EL (cell line): ENCODE data around the gene TIAM2.

ENCODE experiments used
- DNase-seq: peaks from one replicate; pipeline ENCODE4 v3.0.0-alpha.2; 2016

TIAM2 gene

DNA sequence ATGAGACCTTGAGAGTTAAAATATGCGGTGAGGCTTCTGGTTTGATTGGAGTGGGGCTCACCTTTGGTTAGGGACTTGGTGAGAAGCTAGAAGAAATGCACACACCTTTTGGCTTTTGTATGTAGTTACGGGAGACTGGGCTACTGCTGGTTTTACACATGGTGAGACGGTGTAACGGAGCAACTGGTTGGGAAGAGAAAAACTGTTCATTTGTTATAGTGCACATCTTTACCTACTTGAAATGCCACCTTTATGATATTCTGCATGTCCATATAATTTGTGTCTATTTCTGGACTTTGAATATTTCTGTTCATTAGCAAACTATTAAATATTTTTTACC lies 31.6 kb downstream of the TIAM2 start:
- no peak for DNase-seq

GRCh38 chr6:155030148-155030720 lies 35.1 kb downstream of the TIAM2 start:
- no peak for DNase-seq

DNA sequence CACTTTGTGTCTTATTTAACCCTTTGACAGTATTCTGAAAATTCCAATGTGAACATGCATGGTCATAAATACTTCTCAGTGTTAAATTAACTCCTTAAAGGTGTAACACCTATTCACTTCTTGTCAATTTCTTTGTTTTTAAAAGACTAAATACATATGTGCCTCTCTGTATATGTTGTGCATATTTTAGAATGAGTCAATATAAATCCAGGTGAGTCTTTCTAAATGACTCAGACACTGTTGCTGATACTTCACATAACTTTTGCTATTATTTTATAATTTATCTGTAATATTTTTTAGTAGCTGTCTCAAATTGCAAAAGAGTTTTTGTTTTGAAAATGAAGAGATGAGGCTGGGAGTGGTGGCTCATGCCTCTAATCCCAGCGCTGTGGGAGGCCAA lies 36.0 kb downstream of the TIAM2 start:
- no peak for DNase-seq

- DNase-seq = no peak
Measured at GRCh38 chr6:155033021-155033791, 38.1 kb downstream of the TIAM2 start.

DNA sequence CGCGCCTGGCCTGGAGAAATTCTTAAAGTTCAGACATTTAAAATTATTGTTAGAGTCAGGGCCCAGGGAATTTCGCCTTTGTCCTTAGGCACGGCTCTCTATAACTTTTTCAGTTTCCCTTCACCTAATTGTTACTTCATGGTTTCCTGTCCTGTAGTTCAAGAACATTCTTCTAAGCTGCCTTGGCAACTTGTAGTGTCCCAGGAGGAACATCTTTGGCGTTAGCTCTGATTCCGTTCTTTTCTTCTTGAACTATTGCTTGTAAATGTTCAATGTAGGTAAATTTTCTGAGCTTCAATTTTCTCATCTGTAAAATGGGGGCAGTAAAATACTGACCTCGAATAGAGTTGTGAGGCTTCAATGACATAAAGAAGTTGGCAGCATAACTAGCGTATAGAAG lies 41.8 kb downstream of the TIAM2 start:
- DNase-seq = no peak

- DNase-seq = no peak
Measured at GRCh38 chr6:155038104-155038503, 43.0 kb downstream of the TIAM2 start.

DNA sequence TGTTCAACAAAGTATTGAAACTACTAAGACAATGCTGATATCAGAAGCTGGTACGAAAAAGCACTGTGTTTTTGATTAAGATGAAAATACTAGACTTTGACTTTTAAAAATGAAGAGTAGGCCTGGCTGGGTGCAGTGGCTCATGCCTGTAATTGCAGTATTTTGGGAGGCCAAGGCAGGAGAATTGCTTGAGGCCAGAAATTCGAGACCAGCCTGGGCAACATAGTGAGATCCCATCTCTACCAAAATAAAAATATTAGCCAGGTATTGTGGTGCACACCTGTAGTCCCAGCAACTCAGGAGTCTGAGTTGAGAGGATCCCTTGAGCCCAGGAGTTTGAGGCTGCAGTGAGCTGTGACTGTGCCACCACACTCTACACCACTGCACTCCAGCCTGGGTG lies 43.4 kb downstream of the TIAM2 start:
- no peak for DNase-seq

- DNase-seq = no peak
Measured at GRCh38 chr6:155039618-155040017, 44.5 kb downstream of the TIAM2 start.

GRCh38 chr6:155040154-155040553 lies 45.0 kb downstream of the TIAM2 start:
- DNase-seq = no peak

DNA sequence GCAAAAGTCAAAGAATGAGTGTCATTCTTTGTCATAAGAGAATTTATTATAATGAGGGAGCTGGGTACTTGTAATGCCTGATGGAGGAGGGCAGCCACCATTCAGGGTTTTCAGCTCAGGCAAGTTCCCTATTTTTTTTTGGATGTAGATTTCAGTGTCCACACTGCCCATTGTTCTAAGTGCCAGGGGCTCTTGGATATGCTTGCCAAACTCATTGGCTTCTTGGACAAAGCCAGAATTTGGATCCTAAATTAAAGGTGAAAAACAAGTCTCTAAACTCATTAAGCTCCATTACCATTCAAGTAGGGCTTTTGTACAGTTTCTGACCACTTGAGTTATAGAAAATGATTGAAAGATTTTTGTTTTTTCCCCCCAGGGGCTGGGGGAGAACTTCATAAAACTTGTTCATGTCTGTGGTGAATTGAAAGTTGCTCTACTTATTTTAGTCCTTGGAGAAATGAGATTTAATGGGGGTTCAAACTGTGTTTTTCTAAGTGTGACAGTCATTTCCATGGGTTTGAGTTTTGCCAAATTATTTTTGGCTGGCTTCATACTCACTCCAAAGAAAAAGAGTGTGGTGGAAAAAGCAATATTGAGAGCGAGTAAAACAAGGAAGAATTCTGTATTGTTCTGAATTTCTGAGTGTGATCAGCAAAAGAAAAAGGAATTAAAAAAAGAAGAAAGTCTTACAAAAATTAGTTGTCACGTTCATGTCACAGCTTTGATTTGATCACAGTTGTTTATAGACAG lies 46.0 kb downstream of the TIAM2 start:
- DNase-seq = no peak

DNA sequence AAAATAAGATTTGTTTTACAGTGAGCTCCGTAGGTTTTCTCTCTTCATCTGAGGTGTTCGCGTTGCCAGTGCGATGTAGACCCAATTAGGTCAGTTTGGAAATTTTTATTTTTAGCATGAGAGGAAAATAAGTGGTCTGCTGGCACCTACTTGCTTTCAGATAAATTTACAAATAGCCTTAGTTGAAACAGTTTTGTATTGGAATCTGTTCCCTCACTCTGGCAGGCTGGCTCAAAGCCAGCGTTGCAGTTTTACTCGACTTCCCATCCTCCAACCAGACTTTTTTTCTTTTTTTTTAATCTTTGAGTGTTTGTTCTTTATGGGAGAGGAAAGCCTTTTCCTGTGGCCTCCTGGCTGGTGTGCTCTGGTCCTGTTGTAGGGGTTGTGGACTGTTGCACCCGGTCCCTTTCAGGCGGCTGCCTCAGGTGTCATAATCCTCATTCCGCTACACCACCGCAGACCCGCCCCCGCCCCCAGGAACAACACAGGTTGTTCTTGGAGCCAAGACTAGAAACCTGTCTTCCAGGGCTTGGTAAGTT lies 46.7 kb downstream of the TIAM2 start:
- no peak for DNase-seq

DNA sequence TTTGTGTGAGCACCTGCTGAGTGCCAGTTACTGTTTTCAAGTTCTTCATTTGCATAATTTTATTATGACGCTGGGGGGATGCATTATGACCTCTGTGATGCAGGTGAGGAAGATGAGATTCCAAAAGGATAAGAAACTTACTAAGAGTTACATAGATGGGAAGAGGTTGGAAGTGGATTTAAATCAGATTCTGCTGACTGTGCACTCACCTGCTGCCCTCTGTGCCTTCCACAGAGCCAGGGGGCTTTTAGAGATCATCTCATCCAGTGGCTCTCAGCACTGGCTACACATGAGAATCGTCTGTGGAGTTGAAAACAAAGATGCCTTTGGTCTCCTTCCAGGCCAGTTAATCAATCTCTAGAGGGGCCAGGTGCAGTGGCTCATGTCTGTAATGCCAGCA lies 47.9 kb downstream of the TIAM2 start:
- no peak for DNase-seq

GRCh38 chr6:155045561-155046404 lies 50.7 kb downstream of the TIAM2 start:
- DNase-seq = no peak

DNA sequence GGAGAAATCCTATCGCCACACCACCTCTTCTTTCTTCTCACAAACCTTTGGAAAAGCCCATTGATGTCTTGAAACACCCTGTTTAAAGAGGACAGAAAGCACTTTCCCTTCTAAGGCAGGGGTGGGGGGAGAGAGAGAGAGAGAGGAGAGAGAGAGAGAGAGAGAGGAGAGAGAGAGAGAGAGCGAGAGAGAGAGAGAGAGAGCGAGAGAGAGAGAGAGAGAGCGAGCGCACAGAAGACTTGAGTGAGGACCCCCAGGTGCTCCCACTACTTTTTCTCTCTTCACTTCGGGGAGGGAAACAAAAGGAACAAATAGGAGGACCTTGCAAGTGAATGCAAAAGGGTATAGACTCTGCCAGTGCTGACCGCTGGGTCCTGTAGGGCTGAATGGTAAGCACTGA lies 52.4 kb downstream of the TIAM2 start:
- no peak for DNase-seq

DNA sequence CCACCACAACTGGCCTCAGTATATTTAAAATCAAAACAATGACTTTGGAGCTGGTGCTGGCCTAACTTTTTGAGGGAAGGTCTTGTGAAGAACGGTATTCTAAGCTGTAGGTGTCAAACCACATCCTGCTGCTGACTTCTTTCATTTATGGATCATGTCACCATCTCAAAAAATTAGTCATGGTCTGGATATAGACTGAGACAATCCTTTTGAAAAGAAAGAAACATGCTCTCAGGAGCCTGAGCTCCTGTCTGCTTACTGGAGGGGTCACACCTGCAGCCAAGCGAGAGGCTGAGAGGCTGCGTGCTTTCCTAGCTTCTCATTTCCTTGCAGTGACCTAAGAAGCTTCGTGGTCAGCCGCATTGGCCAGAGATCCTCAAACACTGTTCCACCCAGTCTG lies 55.2 kb downstream of the TIAM2 start:
- DNase-seq = peak; percentile 17

DNA sequence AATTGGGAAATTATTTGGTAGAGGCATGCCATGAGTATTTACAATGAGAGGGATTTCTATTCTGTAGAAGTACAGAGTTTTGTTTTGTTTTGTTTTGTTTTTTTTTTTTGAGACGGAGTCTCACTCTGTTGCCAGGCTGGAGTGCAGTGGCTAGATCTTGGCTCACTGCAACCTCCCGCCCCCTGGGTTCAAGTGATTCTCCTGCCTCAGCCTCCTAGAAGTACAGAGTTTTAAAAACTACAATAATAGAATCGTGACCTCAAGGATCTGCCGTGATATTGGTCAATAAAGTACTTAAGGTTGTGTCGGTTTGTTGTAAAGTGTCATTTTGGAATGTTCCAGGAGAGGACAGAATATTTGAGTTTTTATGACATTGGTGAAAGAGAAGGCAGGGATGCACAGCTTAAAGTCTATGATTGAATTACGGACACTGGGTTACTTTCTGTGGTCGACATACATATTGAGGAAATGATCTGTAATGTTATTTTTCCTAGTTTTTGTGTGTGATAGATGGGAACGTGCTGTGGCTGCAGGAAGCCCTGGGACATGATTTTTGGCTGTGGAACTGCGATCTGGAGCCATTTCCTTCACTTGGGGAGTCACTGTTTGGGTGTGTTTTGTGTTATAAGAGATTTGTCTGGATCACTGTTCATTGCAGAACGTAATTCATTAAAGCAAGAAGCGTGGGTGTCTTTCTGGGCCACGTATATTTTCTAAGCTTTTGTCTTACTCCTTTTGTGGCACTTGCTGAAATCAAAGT lies 59.6 kb downstream of the TIAM2 start:
- no peak for DNase-seq

DNA sequence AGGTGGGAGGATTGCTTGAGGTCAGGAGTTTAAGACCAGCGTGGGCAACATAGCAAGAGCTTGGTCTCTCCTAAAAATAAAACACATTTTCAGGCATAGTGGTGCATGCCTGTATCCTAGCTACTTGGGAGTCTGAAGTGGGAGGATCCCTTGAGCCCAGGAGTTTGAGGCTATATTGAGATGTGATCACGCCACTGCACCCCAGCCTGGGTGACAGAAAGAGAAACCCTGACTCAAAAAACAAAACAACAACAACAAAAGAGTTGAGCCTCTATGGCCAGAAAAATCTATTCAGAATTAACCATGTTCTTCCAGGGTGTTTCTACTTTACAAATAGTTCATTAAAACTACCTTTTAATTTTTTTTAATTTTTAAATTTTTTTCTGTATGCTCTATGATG lies 60.6 kb downstream of the TIAM2 start:
- no peak for DNase-seq

- DNase-seq = no peak
Measured at GRCh38 chr6:155056756-155057155, 61.6 kb downstream of the TIAM2 start.

GRCh38 chr6:155061381-155061780 lies 66.3 kb downstream of the TIAM2 start:
- DNase-seq = no peak

DNA sequence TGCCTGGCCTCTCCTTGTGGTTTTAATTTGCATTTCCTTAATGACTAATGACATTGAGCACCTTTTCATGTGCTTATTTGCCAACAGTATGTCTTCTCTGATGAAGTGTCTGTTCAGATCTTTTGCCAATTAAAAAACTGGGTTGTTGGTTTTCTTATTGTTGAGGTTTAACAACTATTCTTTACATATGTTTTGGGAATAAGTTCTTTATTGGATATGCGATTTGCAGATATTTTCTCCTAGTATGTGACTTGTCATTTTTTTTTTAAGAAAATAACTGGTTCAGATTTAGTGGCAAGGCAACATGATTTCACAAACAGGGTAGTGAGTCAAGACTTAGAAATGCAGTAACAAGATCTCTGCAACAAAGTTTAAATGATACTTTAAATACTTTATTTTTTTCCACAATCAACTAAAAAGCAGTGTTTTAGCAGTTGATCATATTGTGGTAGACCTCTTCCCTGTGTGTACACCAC lies 67.8 kb downstream of the TIAM2 start:
- DNase-seq = peak; percentile 79

DNA sequence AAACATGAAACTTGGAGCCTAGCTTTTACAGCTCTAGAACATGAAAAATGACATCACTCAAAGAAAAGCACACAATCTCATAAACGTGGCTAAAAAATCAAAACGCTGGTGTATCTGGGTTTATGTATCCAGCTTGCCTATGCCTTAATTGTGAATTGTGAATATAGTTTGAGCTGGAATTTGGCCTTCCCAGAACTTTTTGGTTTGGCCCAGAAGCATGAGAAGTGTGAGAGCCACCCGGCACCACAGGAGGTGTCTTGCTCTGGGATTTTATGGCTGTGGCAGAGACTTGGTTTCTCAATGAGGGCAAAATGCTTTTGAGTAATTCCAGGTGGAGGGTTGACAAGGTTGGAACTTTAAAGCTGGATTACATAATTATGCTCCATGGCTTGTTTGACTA lies 69.2 kb downstream of the TIAM2 start:
- no peak for DNase-seq

DNA sequence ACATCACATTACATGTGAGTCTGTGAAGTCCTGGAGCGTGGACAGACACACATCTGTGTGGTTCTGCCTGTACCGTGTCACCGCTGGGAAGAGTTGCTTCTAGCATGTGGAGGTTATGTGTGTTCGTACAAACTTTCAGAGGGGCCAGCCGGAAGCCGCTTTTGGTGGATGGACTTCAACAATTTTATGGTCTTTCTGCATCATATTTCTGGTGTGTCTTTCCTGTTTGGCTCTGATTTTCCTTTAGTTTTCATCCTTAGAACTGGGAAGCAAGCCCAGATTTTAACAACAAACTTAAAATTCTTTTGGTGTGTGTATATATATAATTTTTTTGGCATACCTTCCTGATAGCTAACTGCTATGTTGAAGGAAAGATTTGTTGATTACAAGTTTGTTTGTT lies 71.2 kb downstream of the TIAM2 start:
- peak; percentile 35 for DNase-seq
